ENCODE measurements around the gene C21orf91. TPM values are rescaled to one million over a fixed set of nuclear protein-coding genes. Genes with fewer than 3 reads are reported as not detected.

The C21orf91 gene
- total and polyA plus RNA-seq, 2 experiments from 2014 or later: 10.9 to 20.0 TPM

DNA sequence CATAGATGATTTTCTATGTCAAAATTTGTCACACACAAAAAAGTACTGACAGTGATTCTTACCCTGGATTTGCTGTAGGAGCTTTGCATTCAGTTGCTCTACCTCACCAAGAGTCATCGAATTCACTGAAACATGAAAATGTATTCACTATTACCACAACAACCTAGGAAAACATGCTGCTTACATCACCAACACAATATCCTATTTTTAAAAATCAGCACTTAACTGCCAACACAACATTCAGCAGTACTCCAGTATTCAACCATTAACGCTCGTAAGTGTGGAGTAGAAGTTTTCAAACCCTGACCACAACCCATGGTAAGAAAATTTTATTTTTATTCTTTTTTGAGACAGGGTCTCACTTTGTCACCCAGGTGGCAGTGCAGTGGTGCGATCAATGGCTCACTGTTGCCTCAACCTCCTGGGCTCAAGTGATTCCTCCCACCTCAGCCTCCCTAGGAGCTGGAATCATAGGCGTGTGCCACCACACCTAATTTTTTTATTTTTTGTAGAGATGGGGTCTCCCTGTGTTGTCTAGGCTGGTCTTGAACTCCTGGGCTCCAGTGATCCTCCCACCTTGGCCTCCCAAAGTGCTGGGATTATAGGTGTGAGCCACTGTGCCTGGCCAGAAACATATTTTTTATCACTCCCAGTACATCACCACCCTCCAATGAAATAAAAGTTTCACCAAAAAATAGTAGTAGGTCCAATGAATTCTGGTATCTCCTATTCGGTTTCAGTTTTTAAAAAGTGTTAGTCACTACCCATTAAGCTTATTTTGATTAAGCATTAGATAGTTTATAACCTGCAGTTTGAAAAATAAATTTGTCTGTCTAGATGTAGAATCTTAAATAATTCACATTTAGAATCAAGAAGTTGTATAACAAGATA, 23.8 kb downstream of the C21orf91 start (continued):
- TF ChIP-seq ZNF114 (CRISPR knock-in tag; IDR thresholded peaks at IDR 0.05) (no peak), JUNB (IDR thresholded peaks at IDR 0.05; ENCODE audit: unreplicated experiment) (no peak)

DNA sequence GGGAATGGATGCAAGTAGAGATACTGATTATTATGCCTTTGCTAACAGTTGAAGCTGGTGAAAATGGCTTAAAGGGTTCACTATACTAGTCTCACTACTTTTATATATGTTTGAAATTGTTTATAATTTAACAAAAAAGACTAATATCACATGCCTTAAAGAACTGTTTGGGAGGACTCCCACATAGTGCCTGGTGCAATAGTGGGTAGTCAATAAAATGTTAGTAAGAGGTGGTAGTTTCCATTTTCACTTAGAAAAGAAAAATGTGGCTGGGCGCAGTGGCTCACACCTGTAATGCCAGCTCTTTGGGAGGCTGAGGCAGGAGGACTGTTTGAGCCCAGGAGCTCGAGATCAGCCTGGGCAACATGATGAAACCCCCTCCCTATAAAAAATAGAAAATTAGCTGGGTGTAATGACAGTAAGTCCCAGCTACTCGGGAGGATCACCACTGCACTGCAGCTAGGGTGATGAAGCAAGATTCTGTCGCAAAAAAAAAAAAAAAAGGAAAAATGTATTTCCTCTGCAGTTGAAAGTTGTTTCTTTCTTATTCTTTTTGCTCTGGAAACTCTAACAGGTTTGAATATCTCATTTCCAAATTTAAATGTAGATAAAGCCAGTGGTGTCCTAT, 24.5 kb downstream of the C21orf91 start:
- Histone ChIP-seq H3F3A (replicated peaks; ENCODE audit: low read depth) (no peaks in the 10 kb centered on the region), H3K79me2 (replicated peaks; ENCODE audit: insufficient read depth) (peaks cover 5% of the 10 kb centered on the region; the same call in 1 of the 2 replicates), H3K36me3 (ENCODE audit: insufficient read depth) (0 out of 2 replicates have a peak, but pooled peaks cover 9% of the 10 kb centered on the region), H3K4me3 (no peak overlapping the region), H3K27ac (ENCODE audit: low read depth) (no peak overlapping the region), H3K9me2 (ENCODE audit: insufficient read depth) (no peaks in the 10 kb centered on the region), H2AFZ (no peak overlapping the region), H3K27me3 (ENCODE audit: insufficient read depth) (no peaks in the 10 kb centered on the region), H4K20me1 (replicated peaks; ENCODE audit: insufficient read depth) (no peaks in the 10 kb centered on the region), H3K4me1 (ENCODE audit: insufficient read depth) (no peaks in the 10 kb centered on the region), H3K4me2 (no peak overlapping the region)
- no peaks in the 10 kb centered on the region for H3K27me3 Mint-ChIP-seq (ENCODE audit: insufficient read depth, low read depth, poor library complexity)
- DNase-seq (ENCODE audit: low spot score) (no peak), ATAC-seq (no peak)
- H3K4me3 Mint-ChIP-seq: no peak overlapping the region
- H3K4me1 Mint-ChIP-seq: peaks cover 3% of the 10 kb centered on the region; the same call in 1 of the 3 replicates
- H3K27ac Mint-ChIP-seq: no peak overlapping the region
- peaks cover 23% of the 10 kb centered on the region for H3K36me3 Mint-ChIP-seq (ENCODE audit: low read depth)
- H3K9me3 Mint-ChIP-seq: no peaks in the 10 kb centered on the region
- no peak for TF ChIP-seq EZH2phosphoT487 (IDR thresholded peaks at IDR 0.05; ENCODE audit: unreplicated experiment)
- no peak for TF ChIP-seq ZNF331 (CRISPR knock-in tag; IDR thresholded peaks at IDR 0.05; ENCODE audit: low read depth)
- no peak for TF ChIP-seq NANOG (IDR thresholded peaks at IDR 0.05; ENCODE audit: borderline replicate concordance)
- no peak for TF ChIP-seq EZH2 (IDR thresholded peaks at IDR 0.05; ENCODE audit: low read depth, unreplicated experiment)
- no peak for TF ChIP-seq POLR2AphosphoS5 (IDR thresholded peaks at IDR 0.05; ENCODE audit: low read depth)
- TF ChIP-seq CREB1 (CRISPR knock-in tag; IDR thresholded peaks at IDR 0.05; ENCODE audit: low read depth): no peak
- TF ChIP-seq, protein P1, sequence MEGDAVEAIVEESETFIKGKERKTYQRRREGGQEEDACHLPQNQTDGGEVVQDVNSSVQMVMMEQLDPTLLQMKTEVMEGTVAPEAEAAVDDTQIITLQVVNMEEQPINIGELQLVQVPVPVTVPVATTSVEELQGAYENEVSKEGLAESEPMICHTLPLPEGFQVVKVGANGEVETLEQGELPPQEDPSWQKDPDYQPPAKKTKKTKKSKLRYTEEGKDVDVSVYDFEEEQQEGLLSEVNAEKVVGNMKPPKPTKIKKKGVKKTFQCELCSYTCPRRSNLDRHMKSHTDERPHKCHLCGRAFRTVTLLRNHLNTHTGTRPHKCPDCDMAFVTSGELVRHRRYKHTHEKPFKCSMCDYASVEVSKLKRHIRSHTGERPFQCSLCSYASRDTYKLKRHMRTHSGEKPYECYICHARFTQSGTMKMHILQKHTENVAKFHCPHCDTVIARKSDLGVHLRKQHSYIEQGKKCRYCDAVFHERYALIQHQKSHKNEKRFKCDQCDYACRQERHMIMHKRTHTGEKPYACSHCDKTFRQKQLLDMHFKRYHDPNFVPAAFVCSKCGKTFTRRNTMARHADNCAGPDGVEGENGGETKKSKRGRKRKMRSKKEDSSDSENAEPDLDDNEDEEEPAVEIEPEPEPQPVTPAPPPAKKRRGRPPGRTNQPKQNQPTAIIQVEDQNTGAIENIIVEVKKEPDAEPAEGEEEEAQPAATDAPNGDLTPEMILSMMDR (conservative IDR thresholded peaks at IDR 0.05; ENCODE audit: low read depth in 2 of 2): no peak
- no peak for TF ChIP-seq JUNB (IDR thresholded peaks at IDR 0.05; ENCODE audit: unreplicated experiment)
- no peak for TF ChIP-seq ZNF462 (CRISPR knock-in tag; IDR thresholded peaks at IDR 0.05)
- TF ChIP-seq, protein P2, sequence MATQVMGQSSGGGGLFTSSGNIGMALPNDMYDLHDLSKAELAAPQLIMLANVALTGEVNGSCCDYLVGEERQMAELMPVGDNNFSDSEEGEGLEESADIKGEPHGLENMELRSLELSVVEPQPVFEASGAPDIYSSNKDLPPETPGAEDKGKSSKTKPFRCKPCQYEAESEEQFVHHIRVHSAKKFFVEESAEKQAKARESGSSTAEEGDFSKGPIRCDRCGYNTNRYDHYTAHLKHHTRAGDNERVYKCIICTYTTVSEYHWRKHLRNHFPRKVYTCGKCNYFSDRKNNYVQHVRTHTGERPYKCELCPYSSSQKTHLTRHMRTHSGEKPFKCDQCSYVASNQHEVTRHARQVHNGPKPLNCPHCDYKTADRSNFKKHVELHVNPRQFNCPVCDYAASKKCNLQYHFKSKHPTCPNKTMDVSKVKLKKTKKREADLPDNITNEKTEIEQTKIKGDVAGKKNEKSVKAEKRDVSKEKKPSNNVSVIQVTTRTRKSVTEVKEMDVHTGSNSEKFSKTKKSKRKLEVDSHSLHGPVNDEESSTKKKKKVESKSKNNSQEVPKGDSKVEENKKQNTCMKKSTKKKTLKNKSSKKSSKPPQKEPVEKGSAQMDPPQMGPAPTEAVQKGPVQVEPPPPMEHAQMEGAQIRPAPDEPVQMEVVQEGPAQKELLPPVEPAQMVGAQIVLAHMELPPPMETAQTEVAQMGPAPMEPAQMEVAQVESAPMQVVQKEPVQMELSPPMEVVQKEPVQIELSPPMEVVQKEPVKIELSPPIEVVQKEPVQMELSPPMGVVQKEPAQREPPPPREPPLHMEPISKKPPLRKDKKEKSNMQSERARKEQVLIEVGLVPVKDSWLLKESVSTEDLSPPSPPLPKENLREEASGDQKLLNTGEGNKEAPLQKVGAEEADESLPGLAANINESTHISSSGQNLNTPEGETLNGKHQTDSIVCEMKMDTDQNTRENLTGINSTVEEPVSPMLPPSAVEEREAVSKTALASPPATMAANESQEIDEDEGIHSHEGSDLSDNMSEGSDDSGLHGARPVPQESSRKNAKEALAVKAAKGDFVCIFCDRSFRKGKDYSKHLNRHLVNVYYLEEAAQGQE (IDR thresholded peaks at IDR 0.05; ENCODE audit: unreplicated experiment): no peak

Data from GM23338 (cell line).